HG03097 (cell line): Measurements from ENCODE around the gene ARHGEF9.
"Not testable (repeated sequence)": the region's sequence is repeated elsewhere in the genome, so short reads cannot be mapped to it uniquely, and the experiment has no call there.

ENCODE experiments used
- ATAC-seq: cut with Tn5 transposase; IDR thresholded peaks from one replicate; pipeline ENCODE4 v1.9.1; 2021; ENCODE audit not compliant: unreplicated experiment, low FRiP score

The ARHGEF9 gene

GRCh38 chrX:63784902-63785707 lies at the start of gene ARHGEF9:
Gene ARHGEF9, minus strand, starts transcription at chrX:63785214. Its CDS starts 69 bp downstream, at chrX:63785145.
- no peak for ATAC-seq

GRCh38 chrX:63825446-63825845 lies 40.4 kb upstream of the ARHGEF9 start:
- not testable (repeated sequence) for ATAC-seq

GRCh38 chrX:63818156-63818555 lies 33.1 kb upstream of the ARHGEF9 start:
- no peak for ATAC-seq

GRCh38 chrX:63817696-63818095 lies 32.7 kb upstream of the ARHGEF9 start:
- ATAC-seq: no peak

GRCh38 chrX:63812823-63813222 lies 27.8 kb upstream of the ARHGEF9 start:
- ATAC-seq: no peak

- no peak for ATAC-seq
Measured at GRCh38 chrX:63810746-63811145, 25.7 kb upstream of the ARHGEF9 start.

- ATAC-seq: no peak
Measured at GRCh38 chrX:63809173-63809572, 24.2 kb upstream of the ARHGEF9 start.

- ATAC-seq: not testable (repeated sequence)
Measured at GRCh38 chrX:63795406-63795805, 10.4 kb upstream of the ARHGEF9 start.

GRCh38 chrX:63785708-63786040 lies 660 bp upstream of the ARHGEF9 start:
- no peak for ATAC-seq

- ATAC-seq: no peak
Measured at GRCh38 chrX:63784346-63784901, 590 bp downstream of the ARHGEF9 start.

GRCh38 chrX:63782515-63782914 lies 2.5 kb downstream of the ARHGEF9 start:
- no peak for ATAC-seq

GRCh38 chrX:63768760-63769159 lies 16.3 kb downstream of the ARHGEF9 start:
- ATAC-seq: no peak

- no peak for ATAC-seq
Measured at GRCh38 chrX:63765712-63766111, 19.3 kb downstream of the ARHGEF9 start.

GRCh38 chrX:63764946-63765345 lies 20.1 kb downstream of the ARHGEF9 start:
- ATAC-seq: no peak

- peak; percentile 72 for ATAC-seq
Measured at GRCh38 chrX:63761639-63762038, 23.4 kb downstream of the ARHGEF9 start.

- ATAC-seq: no peak
Measured at GRCh38 chrX:63758011-63758410, 27.0 kb downstream of the ARHGEF9 start.

- ATAC-seq: peak; percentile 30
Measured at GRCh38 chrX:63755892-63756291, 29.1 kb downstream of the ARHGEF9 start.

- peak; percentile 97 for ATAC-seq
Measured at GRCh38 chrX:63754860-63755579, 30.0 kb downstream of the ARHGEF9 start.

- no peak for ATAC-seq
Measured at GRCh38 chrX:63754136-63754859, 30.7 kb downstream of the ARHGEF9 start.

GRCh38 chrX:63751481-63751880 lies 33.5 kb downstream of the ARHGEF9 start:
- no peak for ATAC-seq

GRCh38 chrX:63750811-63751210 lies 34.2 kb downstream of the ARHGEF9 start:
- ATAC-seq: no peak
